ENCODE data around the gene PLPP3.

DNA sequence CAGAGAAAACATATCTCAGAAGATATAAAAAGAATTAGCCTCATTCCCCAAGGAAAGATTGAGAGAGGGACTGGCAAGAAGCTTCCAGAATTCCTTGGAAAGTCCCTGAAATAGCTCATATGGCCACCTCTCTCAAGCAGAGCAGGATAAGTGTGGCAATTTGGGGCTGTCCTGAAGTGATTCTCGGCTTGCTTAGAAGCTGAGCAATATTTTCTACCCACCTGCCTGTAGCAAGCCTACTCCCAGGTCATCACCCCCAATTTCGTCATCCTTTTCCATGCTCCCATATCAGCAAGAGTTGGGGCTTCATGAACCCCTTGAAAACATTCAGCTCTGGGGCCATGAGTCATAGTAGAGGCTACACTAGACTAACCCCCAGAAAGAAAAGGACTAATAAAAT, 131.5 kb downstream of the PLPP3 start:
- TF ChIP-seq, protein P1, sequence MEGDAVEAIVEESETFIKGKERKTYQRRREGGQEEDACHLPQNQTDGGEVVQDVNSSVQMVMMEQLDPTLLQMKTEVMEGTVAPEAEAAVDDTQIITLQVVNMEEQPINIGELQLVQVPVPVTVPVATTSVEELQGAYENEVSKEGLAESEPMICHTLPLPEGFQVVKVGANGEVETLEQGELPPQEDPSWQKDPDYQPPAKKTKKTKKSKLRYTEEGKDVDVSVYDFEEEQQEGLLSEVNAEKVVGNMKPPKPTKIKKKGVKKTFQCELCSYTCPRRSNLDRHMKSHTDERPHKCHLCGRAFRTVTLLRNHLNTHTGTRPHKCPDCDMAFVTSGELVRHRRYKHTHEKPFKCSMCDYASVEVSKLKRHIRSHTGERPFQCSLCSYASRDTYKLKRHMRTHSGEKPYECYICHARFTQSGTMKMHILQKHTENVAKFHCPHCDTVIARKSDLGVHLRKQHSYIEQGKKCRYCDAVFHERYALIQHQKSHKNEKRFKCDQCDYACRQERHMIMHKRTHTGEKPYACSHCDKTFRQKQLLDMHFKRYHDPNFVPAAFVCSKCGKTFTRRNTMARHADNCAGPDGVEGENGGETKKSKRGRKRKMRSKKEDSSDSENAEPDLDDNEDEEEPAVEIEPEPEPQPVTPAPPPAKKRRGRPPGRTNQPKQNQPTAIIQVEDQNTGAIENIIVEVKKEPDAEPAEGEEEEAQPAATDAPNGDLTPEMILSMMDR (IDR thresholded peaks at IDR 0.05): no peak
- no peak for TF ChIP-seq ZFX (IDR thresholded peaks at IDR 0.05; ENCODE audit: borderline replicate concordance)

Data from 22Rv1 (cell line).